ENCODE results near the gene TMEM187.
A peak's percentile ranks its signal among the peaks of the same experiment; 100 is the strongest.

Gene TMEM187

DNA sequence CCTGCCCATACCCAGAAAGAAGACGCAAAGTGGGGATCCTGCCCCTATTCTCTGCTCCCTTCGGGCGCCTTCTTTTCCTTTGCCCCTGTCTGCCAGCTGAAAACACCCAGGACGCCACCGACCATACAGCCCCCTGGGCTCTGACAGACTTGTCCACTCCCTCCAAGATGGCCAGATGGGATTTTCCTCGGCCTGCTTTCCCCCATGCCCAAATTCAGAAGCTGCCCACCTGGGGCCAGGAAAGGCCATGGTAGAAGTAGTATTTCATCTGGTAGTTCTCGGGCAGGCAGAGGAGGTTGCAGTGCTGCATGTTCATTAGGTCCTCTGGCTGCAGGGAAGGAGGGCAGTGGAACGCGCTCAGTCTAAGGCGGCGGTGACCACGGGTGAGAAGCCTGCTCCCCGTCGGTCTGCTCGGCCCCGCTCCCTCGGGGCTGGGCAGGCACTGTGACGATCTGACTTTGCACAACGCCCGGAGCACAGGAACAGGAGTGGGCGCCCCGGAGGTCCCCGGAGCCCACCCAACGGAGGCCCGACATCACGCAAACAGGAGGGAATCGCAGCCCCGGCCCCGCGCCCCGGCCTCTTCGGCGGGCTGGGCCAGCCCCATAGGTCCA is 38.3 kb upstream of the TMEM187 start:
- DNase-seq (ENCODE audit: insufficient read length, low spot score) (no peak), FAIRE-seq (no peak)

DNA sequence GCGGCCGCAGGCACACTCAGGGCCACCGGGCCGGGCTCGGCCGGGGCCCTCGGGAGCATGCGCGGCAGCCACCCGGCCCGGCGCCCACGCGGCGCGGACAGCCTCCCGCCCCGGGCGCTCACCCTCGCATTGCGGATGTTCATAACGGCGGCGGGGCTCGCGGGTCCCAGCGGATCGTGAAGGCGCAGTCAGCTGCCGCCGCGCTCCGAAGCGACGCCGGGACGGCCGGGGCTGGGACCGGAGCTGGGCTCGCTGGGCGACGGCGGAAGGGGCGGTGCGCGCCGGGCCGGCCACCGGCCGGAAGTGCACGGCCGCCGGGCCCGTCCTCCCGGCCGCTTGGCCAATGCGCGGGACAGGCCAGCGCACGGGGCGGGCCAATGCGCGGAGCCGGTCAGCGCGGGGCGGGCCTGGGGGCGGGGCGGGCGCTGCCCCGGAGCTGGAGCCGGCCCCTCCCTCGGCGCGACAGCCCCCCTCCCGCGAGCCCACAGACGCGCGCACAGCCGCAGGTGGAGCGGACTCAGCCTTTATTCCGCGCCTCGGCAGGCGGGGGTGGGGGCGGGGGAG is 37.7 kb upstream of the TMEM187 start, which contains the start of gene NAA10:
Gene NAA10, minus strand, starts transcription at position 276 of the 564 bp plus-strand sequence. Its CDS starts 133 bp downstream, at position 143.
- FAIRE-seq (no peak), DNase-seq (ENCODE audit: insufficient read length, low spot score) (peak; percentile 67)

DNA sequence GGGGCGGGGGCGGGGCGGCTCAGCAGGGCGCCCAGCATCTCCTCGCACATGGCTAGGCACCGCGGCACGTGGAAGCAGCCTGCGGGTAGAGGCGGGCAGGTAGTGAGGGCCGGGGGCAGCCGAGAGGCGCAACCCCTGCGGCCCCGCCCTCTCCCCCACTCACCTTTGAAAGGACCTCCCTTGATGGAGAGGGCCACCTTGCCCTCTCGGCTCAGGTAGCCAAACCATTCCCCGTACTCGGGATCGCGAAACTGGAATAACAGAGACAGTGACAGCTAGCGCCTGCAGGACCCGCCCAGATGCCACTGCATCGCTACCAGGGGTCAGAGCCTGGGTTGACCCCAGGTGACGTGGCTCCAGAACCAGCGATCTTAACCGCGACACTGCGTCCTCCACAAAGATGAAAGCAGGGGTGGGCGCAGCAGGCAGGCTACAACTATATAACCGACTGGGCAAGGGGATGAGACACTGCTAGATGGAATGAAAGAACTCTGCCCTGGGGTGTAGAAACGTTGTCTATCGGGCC is 37.2 kb upstream of the TMEM187 start:
- FAIRE-seq (no peak), DNase-seq (ENCODE audit: insufficient read length, low spot score) (no peak)

DNA sequence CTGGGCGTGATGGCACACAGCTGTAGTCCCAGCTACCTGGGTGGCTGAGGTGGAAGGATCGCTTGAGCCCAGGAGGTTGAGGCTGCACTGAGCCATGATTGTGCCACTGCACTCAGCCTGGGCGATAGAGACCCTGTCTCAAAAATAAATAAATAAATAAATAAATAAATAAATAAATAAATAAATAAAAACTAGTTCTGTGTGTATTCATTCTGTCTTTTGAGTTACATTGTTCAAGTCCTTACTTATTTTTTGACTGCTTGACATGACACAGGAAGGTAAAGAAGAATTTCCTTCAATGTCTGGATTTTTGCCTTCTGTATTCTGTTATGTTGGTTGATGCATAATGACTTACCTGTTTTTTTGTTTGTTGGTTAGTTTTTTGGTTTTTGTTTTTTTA is 35.5 kb upstream of the TMEM187 start:
- FAIRE-seq, result no peak
- no peak for DNase-seq (ENCODE audit: insufficient read length, low spot score)

DNA sequence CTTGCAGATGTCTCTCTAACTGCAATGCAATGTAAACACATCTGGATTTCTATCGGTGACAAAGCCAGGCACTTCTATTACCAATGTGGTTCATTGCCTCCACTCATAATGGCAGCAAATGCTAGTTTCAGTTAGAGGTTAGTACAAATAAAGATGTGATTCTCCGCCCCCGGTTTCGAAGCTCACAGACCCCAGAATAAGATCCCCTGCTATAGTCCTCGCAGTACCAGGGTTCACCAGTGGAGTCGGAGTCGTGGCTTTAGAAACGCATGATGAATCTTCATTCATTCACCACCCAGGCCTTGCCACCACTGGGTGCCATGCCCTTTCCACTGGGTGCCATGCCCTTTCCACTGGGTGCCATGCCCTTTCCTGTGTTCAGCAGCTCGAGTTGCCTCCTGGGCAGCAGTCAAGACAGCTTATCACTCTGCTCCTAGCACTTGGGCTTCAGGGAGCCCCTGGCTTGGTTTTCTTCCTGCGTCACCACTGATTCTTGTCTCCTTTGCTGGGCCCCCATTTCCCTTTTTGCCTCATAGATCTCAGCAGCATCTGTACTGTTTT is 34.2 kb upstream of the TMEM187 start:
- FAIRE-seq (no peak), DNase-seq (ENCODE audit: insufficient read length, low spot score) (no peak)

DNA sequence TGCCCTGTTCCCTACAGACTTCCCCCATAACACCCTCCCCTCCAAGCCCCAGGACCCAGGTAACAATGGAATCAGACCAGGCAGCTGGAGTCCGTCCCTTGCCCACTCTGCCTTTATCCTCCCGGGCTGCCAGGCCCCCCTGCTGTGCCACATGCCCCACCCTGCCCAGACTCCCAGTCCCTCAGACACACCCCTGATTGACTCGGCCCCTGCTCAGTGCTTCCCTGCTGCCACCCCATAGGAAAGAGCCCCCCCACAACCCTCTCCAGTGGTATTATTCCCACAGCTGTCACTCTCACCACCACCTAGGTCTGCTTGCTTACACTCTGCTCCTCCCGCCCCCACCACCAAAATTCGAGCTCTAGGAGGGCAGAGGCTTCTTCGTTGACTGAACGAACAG is 33.0 kb upstream of the TMEM187 start:
- DNase-seq (ENCODE audit: insufficient read length, low spot score) (no peak), FAIRE-seq (no peak)

DNA sequence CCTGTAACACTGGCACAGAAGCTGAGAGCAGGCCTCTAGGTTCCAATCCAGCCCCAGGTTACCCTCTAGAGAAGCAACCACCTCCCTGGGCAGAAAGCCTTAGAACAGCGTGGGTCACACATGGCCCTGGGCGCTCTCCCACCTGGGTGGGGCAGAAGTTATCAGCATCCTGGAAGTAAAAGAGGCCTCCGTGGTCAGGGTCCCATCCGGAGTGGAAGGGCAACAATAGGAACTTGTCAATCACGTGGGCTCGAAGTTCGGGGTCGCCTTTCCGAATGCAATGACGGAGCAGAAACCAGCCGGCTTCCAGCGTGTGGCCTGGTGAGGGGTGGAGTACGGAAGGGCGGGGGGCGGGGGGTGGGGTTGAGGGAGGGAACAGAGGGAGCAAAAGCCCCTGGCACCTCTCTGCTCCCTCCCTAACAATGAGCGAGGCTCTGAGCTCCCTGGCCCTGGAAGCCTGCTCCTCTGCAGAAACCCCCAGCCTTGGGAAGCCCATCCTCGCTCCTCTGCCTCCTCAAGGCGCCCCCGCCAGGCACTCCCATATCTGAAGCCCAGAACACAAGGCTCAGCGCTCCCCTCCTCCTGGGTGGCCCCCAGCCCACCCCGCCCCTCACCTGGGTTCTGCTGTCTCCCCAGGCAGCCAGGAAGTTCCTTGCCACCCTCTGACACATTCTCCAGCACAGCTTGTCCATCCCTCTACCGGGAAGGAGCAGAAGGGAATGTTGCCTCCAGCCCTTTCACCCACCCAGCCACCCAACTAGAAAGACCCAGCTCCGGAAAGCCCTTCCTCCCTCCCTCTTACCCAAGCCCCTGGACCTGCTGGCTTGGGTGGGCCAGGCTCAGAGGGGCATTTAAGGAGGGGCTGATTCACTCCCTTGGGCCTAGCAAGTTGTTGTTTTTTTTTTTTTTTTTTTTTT is 31.0 kb upstream of the TMEM187 start:
- FAIRE-seq (no peak), DNase-seq (ENCODE audit: insufficient read length, low spot score) (no peak)

DNA sequence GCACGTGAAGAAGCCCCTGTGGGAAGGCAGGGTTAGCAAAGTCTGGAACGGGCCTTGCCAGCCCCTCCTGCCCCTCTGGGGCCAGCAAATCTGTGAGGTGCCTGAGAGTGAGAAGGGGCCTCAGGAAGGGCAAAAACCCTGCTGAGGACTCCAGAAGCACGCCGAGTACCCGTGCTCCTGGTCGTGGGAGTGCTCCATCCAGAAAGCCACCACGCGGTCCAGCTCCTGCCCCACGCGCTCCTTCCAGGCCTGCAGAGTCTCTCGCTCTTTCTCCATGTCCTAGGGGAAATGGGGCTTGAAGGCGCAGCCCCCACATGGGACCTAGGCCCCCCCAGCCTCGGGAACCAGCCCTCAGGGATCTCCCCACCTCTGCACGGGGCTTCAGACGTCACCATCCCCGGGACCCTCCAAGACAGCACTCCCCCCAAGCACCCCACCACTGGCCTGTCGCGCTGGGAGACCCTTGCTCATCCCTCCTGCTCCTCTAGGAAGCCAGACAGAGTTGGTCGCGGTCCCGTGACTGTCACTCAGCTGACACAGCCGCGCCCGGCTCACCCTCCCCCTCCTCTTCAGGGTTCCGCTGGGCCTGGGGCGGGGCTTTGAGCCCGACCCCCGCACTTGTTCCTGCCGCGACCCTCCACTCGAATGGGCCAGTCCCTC is 28.3 kb upstream of the TMEM187 start, which contains the start of gene RENBP:
Gene RENBP, minus strand, starts transcription at position 504 of the 660 bp plus-strand sequence. Its CDS starts 33 bp downstream, at position 471.
- DNase-seq (ENCODE audit: insufficient read length, low spot score), result no peak

DNA sequence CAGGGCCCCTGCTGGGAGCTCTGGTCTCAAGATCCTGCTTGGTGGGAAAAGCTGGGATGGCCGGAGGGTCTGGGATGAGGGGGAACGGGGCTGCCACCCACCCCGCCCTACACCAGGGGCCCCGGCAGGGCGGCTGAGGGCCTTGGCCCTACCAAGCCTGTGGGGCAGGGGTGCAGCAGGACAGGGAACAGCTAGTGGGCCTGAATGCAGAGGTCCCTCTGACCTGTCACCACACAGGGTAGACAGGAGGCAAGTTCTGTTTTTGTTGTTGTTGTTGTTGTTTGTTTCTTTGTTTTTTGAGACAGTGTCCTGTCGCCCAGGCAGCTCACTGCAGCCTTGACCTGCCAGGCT is 27.8 kb upstream of the TMEM187 start:
- no peak for DNase-seq (ENCODE audit: insufficient read length, low spot score)

More for the DNA sequence above, 28.3 kb upstream of the TMEM187 start, which contains the start of gene RENBP:
- FAIRE-seq, result no peak

DNA sequence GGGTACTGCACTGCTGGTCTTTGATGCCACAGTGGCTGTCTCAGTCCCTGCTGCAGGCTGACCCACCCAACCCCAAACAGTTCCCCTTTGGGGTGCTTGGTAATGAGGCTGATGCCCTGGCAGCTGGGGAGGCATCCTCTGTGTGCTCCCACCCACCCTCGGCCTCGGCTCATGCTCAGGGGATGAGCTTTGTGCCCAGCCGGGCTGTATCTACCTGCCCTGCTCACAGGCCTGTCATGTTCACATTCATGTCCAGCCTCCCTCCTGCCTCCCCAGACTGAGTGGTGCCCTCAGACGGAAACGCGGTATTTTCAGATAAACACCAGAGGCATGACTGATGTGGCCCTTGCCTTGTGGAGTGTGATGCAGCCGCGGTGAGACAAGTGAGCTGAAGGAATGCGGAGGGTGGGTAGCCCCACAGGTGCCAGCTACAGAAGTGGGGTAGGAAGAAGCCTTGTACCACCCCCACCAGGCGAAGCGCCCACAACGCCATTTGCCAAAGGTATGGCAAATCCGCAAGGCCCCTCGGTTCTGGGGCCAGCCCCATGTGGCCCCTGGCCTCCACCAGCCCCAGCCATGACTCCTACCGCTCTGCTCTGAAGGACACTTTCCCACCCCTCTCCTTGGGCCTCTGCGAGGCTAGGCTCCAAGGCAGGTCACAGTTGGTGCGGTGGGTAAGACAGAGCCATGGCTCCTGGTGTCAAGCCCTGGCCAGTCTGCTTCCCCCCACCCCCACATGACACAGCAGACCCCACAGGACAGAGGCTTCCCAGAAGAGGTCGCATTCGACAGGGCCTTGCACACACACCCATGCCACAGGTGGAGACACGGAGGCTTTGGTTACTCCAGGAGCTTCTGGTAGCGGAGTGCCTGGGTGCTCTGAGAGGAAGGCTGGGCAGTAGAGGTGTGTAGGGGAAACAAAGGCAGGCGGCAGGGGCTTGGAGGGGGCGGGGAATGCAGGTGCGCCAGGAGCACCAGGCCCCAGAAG is 26.3 kb upstream of the TMEM187 start:
- no peak for FAIRE-seq
- DNase-seq (ENCODE audit: insufficient read length, low spot score), result no peak

More for the DNA sequence above, 27.8 kb upstream of the TMEM187 start:
- no peak for FAIRE-seq

DNA sequence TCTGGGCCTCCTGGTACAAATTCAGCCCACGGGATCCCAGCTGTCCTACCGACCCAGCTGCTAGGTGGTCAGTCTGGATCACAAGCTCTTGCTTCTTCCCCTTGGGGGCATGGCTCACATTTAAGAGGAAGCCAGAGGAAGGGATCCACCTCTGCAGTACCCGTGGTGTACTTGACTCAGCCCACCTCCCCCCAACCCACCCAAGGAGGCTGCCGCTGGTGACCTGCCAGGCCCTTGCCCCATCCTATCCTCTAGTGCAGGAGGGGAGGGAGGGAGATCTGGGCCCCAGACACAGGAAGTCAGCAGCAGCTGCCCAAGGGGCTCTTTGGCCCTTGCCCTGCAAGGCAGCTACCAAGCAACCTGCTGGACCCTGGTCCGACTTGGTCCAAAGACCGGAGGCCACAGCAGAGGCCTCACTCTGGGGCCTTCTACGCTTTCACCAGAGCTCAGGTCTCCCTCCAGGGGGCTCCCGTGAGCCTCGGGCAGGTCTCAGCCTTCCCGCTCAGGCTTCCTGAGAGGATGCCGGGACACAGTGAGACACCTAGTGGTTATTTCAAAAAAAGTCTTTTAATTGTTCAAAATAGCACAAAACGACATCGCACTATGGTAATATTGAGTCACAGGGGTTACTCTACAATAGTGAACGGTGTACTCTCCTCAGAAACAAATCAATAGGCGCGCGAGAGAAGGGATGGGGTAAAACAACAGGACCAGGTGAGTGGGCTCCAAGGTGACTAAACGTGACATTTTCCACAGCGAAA is 25.4 kb upstream of the TMEM187 start:
- DNase-seq (ENCODE audit: insufficient read length, low spot score) (peak; percentile 67), FAIRE-seq (no peak)

DNA sequence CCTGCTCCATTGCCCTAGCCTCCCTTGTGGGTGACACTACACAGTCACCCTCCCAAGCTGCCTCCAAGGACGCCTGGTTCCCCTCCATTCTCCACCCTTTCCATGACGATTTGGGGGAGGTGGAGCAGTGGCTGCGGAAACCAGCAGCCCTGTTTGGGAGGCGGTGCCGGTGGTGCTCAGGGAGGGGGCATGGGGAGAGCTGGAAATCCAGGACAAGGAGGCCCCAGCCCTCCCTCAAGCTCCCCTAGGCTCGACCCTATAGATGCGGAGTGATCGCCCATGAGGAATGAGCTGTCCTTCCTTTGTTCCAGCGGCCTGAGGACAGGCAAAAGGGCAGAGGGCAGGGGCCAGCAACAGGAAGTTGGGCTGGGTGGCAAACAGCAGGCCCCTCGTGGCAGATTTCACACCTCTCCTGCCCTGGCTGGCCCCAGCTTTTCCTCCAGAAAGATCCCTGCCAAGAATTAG is 24.5 kb upstream of the TMEM187 start:
- DNase-seq (ENCODE audit: insufficient read length, low spot score) (no peak), FAIRE-seq (no peak)

DNA sequence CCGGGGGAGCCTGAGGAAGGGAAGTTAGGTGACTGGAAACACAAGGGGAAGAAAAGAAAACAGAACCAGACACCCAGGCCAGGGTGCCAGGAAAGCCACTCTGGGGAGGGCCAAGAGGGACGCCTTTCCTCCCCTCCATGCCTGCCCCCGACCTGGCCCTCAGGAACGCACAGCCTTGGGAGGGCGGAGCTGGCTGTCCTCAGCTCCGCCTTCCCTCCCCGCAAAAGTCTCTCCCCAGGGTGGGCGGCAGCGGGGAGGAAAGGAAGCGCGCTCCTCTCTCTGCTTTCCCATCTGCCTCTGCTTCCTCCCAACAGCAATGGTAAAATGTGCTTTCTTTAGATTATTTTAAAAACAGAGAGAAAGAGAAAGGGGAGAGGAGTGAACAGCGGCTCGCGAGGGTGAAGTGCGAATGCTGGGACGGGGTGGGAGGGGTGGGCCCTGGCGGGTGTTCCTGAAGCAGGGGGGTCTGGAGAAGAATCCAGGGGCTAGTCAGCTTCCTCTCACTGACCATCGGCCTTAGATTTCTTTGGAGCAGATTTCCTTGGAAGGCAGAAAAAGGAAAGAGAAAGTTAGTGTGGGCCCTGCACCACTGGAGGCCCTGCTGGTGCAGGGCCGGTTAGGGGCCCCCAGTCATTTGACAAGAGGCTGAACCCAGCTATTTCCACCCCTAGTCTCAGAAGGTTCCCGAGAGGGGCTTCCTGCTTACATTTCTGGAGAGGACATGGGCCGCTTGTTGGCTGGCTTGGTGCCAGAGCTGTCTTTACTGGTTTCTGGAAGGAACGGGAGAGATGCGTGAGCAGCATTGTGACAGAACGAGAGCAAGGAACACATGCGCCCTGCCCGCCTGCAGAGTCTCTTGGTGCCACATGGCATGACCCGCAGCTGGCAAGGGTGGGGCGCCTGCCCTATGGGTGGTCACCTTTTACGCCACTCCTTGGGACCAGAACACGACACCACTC is 23.4 kb upstream of the TMEM187 start:
- FAIRE-seq, result no peak
- DNase-seq (ENCODE audit: insufficient read length, low spot score), result no peak

DNA sequence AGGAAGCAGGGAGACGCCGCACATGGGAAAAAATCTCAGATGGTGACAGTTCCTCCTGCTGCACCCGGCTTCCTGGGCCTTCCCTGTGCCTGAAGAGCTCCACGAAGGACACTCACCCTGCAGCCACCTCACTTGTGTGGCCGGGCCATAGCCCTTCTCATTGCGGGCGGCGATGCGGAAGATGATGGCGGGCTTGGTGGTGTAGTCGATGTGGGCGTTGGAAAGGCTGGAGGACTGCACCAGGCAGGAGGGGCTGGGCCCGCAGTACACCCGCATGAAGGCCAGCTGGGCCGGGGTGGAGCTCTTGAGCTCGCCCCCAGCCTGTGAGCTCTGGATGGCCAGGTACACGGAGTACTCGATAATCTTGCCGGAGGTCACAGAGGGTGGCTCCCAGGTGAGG is 22.4 kb upstream of the TMEM187 start:
- no peak for FAIRE-seq

DNA sequence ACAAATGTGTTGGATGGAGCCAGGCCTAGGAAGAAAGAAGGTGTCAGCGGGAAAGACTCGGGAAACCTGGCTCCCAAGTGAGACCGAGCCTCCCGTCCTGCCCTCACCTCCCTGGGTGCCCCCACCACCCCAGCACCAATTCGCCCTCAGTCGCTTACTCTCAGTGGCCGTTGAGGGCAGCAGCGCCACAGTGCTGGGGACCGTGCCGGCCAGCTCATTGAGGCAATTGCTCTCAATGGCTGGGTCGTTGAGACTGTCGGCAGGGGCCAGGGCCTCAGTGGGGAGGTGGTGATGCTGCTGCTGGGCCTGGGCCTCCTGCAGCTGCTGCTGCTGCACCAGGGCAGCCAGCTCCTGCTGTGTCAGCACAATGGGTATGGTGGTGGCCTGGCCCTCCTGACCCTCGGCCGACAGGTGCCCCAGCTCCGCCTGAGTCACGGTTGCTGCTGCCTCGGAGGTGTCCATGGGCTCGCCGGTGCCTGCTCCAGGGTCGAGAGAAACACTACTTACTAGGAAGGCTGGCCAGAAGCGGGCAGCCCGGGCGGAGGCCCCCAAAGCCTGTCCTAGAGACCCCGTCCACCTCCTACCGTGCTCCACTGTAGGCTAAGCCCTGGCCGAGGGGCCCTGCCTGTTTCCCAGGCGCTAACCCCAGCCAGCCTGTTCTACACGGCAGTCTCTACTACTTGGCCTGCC is 20.7 kb upstream of the TMEM187 start:
- FAIRE-seq (no peak), DNase-seq (ENCODE audit: insufficient read length, low spot score) (no peak)

More for the DNA sequence above, 22.4 kb upstream of the TMEM187 start:
- DNase-seq (ENCODE audit: insufficient read length, low spot score), result no peak

DNA sequence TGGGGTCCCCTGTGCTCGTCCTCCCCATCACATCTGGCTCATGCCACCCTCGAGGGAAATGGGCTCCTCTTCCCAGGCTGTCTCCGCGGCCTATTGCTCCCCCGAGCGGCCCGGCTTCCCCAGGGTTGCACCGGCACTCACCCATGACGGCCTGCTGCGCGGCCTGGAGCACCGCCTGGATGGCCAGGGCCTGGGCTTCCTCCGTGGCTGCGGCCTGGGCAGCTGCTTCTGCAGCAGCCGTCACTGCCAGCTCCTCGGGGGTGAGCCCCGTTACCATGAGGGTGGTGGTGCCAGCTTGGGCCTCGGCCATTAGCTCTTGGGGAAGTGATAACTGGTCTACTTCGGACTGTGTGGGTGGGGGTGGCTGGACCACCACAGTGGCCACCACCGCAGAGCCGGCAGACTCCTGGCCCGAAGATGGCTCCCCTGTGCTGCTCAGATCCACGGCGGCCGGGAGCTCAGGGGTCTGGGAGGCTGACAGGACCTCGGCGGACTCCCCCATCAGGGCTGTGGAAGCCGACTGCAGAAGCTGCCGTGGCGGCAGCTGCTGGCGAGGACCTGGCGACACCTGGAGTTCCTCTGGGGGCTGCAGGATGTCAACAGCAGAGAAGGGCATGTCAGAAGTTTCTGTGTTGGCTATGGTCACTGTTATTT is 20.1 kb upstream of the TMEM187 start:
- DNase-seq (ENCODE audit: insufficient read length, low spot score) (no peak), FAIRE-seq (no peak)

All from HTR-8/SVneo (cell line).